Sigmoid colon (tissue), 4 donors: ENCODE data around the gene DGLUCY.

Experiments used
- EP300 ChIP-seq, 4 donors: sonication (generic); formaldehyde crosslinking; IDR thresholded peaks; one replicate each; pipeline ENCODE4 v1.6.1; 2017; ENCODE audit warnings: antibody characterized with exemption in 4 of 4
- POLR2AphosphoS5 ChIP-seq, 4 donors: sonication (generic); formaldehyde crosslinking; IDR thresholded peaks; one replicate each; pipeline ENCODE4 v1.6.1; 2017; ENCODE audit warnings: antibody characterized with exemption in 4 of 4
- TF ChIP-seq, protein P1 (sequence below), 4 experiments: fragments of 450-650 bp in 3 of 4; fragments of 200-600 bp in 1 of 4; IDR thresholded peaks; one replicate each; pipeline ENCODE4 v1.5.1; 2016 to 2019; ENCODE audit warnings: antibody characterized with exemption in 4 of 4, mild to moderate bottlenecking in 3 of 4, moderate library complexity in 2 of 4

DNA sequence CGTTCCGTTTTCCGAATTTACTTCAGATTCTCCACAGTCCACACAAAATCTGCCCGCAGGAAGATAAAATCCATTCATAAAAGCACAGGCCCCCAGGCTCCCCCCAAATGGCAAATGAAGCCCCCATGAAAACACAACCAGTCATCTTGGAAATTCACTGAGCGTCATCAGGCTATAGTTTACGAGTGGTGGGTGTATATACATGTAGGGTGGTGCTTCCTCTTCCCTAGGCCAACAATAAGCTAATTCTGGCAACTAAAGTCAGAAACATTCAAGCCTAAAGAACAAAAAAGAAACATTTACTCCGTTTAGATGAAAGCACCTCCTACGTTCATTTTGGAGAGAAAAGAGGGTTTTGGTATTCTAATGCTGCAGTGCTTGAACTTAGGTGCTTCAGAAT lies 124.8 kb downstream of the DGLUCY start:
- TF ChIP-seq EP300 (IDR thresholded peaks at IDR 0.05) (no peak), POLR2AphosphoS5 (IDR thresholded peaks at IDR 0.05) (no peak)
- TF ChIP-seq, protein P1, sequence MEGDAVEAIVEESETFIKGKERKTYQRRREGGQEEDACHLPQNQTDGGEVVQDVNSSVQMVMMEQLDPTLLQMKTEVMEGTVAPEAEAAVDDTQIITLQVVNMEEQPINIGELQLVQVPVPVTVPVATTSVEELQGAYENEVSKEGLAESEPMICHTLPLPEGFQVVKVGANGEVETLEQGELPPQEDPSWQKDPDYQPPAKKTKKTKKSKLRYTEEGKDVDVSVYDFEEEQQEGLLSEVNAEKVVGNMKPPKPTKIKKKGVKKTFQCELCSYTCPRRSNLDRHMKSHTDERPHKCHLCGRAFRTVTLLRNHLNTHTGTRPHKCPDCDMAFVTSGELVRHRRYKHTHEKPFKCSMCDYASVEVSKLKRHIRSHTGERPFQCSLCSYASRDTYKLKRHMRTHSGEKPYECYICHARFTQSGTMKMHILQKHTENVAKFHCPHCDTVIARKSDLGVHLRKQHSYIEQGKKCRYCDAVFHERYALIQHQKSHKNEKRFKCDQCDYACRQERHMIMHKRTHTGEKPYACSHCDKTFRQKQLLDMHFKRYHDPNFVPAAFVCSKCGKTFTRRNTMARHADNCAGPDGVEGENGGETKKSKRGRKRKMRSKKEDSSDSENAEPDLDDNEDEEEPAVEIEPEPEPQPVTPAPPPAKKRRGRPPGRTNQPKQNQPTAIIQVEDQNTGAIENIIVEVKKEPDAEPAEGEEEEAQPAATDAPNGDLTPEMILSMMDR (IDR thresholded peaks at IDR 0.05) = no peak
